ENCODE data around the gene SMIM32. TPM values are rescaled to one million over a fixed set of nuclear protein-coding genes. Genes with fewer than 3 reads are reported as not detected.

Gene SMIM32
- total RNA-seq, 1 donor from 2014 or later, result 0.08 TPM

GRCh38 chr5:136190904-136191303 lies 2.1 kb downstream of the SMIM32 start:
- peaks cover 2% of the 10 kb centered on the region for H3K36me3 ChIP-seq (ENCODE audit: control insufficient read depth, insufficient read depth, low read length)
- H3K4me3 ChIP-seq (ENCODE audit: low read depth, low read length), result no peak overlapping the region
- H3K27me3 ChIP-seq (ENCODE audit: control insufficient read depth, insufficient read depth, low read length), result peaks cover 40% of the 10 kb centered on the region
- DNase-seq (ENCODE audit: low read depth), result no peak
- no peak for TF ChIP-seq CTCF (IDR thresholded peaks at IDR 0.05; ENCODE audit: insufficient read depth, low read length, poor library complexity, severe bottlenecking)

- no peak for DNase-seq (ENCODE audit: low read depth)
- H3K27me3 ChIP-seq (ENCODE audit: control insufficient read depth, insufficient read depth, low read length), result peaks cover 40% of the 10 kb centered on the region
- TF ChIP-seq CTCF (IDR thresholded peaks at IDR 0.05; ENCODE audit: insufficient read depth, low read length, poor library complexity, severe bottlenecking), result no peak
- H3K4me3 ChIP-seq (ENCODE audit: low read depth, low read length), result no peak overlapping the region
- peaks cover 2% of the 10 kb centered on the region for H3K36me3 ChIP-seq (ENCODE audit: control insufficient read depth, insufficient read depth, low read length)
Measured at GRCh38 chr5:136190091-136190720, 2.8 kb downstream of the SMIM32 start.

- Histone ChIP-seq H3K27me3 (ENCODE audit: control insufficient read depth, insufficient read depth, low read length) (peaks cover 34% of the 10 kb centered on the region), H3K4me3 (ENCODE audit: low read depth, low read length) (no peak overlapping the region), H3K36me3 (ENCODE audit: control insufficient read depth, insufficient read depth, low read length) (peaks cover 2% of the 10 kb centered on the region)
- TF ChIP-seq CTCF (IDR thresholded peaks at IDR 0.05; ENCODE audit: insufficient read depth, low read length, poor library complexity, severe bottlenecking), result no peak
- DNase-seq (ENCODE audit: low read depth), result no peak
Measured at GRCh38 chr5:136188859-136189258, 4.1 kb downstream of the SMIM32 start.

GRCh38 chr5:136186796-136187195 lies 6.2 kb downstream of the SMIM32 start:
- peaks cover 13% of the 10 kb centered on the region for H3K27me3 ChIP-seq (ENCODE audit: control insufficient read depth, insufficient read depth, low read length)
- no peak for DNase-seq (ENCODE audit: low read depth)

GRCh38 chr5:136185974-136186665 lies 6.8 kb downstream of the SMIM32 start:
- no peak for DNase-seq (ENCODE audit: low read depth)
- H3K27me3 ChIP-seq (ENCODE audit: control insufficient read depth, insufficient read depth, low read length), result peaks cover 6% of the 10 kb centered on the region
- no peak for TF ChIP-seq CTCF (IDR thresholded peaks at IDR 0.05; ENCODE audit: insufficient read depth, low read length, poor library complexity, severe bottlenecking)
- H3K4me3 ChIP-seq (ENCODE audit: low read depth, low read length), result no peak overlapping the region
- H3K36me3 ChIP-seq (ENCODE audit: control insufficient read depth, insufficient read depth, low read length), result peaks cover 2% of the 10 kb centered on the region

More at GRCh38 chr5:136186796-136187195, 6.2 kb downstream of the SMIM32 start:
- no peak overlapping the region for H3K4me3 ChIP-seq (ENCODE audit: low read depth, low read length)
- peaks cover 2% of the 10 kb centered on the region for H3K36me3 ChIP-seq (ENCODE audit: control insufficient read depth, insufficient read depth, low read length)
- TF ChIP-seq CTCF (IDR thresholded peaks at IDR 0.05; ENCODE audit: insufficient read depth, low read length, poor library complexity, severe bottlenecking), result no peak
